ENCODE measurements around the gene MMD.

MMD gene

DNA sequence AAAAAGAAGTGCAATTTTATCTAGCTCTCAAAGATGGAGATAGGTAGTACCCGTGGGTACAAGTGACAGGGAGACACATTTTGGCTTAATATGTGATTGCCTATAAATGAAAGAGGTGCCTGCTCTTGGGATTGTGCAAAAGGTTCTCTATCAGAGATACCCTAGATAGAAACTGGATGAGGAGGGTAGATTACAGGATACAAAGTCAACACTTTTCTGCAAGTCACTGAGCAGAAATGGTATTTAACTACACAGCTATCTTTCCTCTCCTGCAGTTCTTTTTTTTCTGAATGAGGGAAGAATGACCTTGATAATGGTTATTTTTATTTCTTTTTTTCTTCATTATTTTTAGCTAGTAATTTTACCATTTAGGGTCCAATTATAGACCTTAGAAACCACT lies 67.6 kb downstream of the MMD start:
- TF ChIP-seq, protein P1, sequence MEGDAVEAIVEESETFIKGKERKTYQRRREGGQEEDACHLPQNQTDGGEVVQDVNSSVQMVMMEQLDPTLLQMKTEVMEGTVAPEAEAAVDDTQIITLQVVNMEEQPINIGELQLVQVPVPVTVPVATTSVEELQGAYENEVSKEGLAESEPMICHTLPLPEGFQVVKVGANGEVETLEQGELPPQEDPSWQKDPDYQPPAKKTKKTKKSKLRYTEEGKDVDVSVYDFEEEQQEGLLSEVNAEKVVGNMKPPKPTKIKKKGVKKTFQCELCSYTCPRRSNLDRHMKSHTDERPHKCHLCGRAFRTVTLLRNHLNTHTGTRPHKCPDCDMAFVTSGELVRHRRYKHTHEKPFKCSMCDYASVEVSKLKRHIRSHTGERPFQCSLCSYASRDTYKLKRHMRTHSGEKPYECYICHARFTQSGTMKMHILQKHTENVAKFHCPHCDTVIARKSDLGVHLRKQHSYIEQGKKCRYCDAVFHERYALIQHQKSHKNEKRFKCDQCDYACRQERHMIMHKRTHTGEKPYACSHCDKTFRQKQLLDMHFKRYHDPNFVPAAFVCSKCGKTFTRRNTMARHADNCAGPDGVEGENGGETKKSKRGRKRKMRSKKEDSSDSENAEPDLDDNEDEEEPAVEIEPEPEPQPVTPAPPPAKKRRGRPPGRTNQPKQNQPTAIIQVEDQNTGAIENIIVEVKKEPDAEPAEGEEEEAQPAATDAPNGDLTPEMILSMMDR (IDR thresholded peaks at IDR 0.05; ENCODE audit: borderline replicate concordance, control extremely low read depth, extremely low read depth, insufficient read depth, missing control alignments): no peak
- in situ Hi-C loops (cut with MboI; ENCODE audit: low sequenced_read_pairs, unreplicated experiment): loop anchor here (10.0 kb wide), 2 partner anchors 161 to 359 kb away; partner anchors contain the start of gene SMIM36
- no peak for DNase-seq (ENCODE audit: low spot score)

DNA sequence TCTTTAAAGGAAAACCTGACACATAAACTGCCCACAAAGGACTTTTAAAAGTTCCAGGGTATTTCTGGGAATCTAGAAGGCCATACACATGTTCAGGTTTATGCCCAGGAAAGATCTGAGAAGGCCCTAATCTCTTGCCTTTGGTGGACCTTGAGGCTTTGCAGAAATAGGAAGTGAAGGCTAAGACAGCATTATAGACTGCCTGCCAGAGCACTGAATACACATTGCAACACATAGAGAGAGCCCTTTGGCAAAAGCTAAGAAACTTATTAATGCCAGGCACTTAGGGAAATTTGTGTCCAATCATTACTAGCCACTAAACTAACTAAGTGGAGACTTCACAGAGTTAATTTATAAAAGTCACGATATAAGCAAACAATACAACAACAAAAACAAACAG lies 70.4 kb downstream of the MMD start:
- DNase-seq (ENCODE audit: low spot score): no peak
- TF ChIP-seq, protein P1 (IDR thresholded peaks at IDR 0.05; ENCODE audit: borderline replicate concordance, control extremely low read depth, extremely low read depth, insufficient read depth, missing control alignments): no peak
- in situ Hi-C loops (cut with MboI; ENCODE audit: low sequenced_read_pairs, unreplicated experiment): loop anchor here (10.0 kb wide), 2 partner anchors 164 to 356 kb away; partner anchors contain the start of gene SMIM36

DNA sequence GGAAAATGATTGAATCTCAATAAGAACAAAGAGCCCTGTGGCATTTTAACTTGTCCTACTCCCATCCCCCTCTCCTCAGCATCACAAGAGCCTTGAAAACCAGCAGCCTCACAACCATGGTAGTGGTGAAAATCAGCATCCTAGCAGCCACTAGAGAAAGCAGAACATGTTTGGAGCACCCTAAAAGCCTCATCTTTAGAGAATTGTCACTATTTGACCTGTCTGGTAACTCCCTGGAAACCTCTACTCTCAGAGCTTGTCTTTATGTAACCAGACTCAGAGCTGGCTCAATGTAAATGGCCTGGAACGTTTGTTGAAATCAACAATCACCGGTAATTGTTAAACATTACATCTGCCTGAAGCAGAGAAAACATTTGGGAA lies 70.8 kb downstream of the MMD start:
- TF ChIP-seq, protein P1 (IDR thresholded peaks at IDR 0.05; ENCODE audit: borderline replicate concordance, control extremely low read depth, extremely low read depth, insufficient read depth, missing control alignments): no peak
- in situ Hi-C loops (cut with MboI; ENCODE audit: low sequenced_read_pairs, unreplicated experiment): loop anchor here (10.0 kb wide), 2 partner anchors 164 to 356 kb away; partner anchors contain the start of gene SMIM36
- DNase-seq (ENCODE audit: low spot score): no peak

DNA sequence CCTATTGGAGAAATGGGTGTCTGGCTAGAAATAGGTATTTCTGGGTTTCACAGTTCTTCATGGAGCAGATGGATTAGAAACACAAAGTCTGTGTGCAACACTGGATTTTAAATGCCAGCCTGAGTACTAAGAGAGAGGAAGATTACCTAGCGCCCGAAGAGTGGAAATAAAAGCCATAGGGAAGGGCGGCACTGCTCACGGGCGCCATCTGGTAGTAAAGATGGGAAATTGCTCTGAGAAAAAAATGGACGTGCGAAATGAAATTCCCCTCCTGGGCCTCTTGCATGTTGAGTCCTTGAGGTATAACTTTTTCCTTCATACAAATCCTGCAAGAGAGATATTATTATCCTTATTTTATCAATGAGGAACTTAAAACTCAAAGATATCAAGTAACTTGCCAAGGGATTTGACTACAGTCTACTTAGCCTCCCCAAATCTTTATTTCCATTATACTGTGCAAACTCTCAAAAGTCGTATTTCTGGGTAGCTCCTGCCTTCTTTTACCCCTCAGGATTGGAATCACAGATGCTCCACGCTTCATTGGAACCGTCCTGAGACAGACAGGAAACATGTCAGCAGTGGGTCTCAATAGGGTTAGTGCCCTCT lies 72.8 kb downstream of the MMD start:
- in situ Hi-C loops (cut with MboI; ENCODE audit: low sequenced_read_pairs, unreplicated experiment): no loop called here
- peak; percentile 41 for DNase-seq (ENCODE audit: low spot score)
- TF ChIP-seq, protein P1 (IDR thresholded peaks at IDR 0.05; ENCODE audit: borderline replicate concordance, control extremely low read depth, extremely low read depth, insufficient read depth, missing control alignments): peak; percentile 71

DNA sequence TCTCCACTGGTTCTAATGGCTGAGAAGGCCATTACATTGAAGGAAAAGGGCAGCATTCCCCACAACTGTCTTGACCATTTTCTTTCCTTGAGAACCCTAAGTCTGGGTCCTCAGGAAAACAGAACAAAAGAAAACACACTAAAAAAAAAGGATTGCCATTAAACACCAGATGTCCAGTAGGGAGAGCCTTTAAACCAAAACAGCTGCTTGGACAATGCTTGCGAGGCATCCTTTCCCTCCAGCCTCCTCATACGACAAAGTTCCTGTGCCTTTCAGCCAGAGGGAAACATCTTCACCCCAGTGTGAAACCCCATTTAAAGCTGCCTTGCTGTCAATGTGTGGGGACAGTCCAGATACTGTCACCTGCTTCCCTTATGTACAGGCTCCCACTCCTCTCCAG lies 74.3 kb downstream of the MMD start:
- no peak for DNase-seq (ENCODE audit: low spot score)
- in situ Hi-C loops (cut with MboI; ENCODE audit: low sequenced_read_pairs, unreplicated experiment): no loop called here
- TF ChIP-seq, protein P1 (IDR thresholded peaks at IDR 0.05; ENCODE audit: borderline replicate concordance, control extremely low read depth, extremely low read depth, insufficient read depth, missing control alignments): no peak

DNA sequence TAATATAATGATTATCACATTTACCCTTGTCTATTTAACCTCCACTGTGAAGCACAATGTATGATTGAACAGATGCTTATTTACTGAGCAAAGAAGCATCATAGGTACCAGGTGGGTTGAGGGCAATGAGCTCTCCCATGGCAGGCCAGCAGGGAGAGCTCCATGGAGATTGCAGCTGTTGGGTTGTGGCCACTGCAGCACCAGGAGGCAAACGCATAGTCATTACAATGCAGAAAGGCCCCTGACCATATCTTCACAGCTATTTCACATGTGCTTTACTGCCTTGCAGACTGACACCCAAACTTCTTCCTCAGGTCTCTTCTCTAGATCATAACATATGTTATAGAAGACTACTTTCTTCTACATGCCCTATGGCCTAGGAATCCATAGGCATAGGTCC lies 75.0 kb downstream of the MMD start:
- in situ Hi-C loops (cut with MboI; ENCODE audit: low sequenced_read_pairs, unreplicated experiment): no loop called here
- no peak for DNase-seq (ENCODE audit: low spot score)
- TF ChIP-seq, protein P1 (IDR thresholded peaks at IDR 0.05; ENCODE audit: borderline replicate concordance, control extremely low read depth, extremely low read depth, insufficient read depth, missing control alignments): no peak

Data from GM13976 (cell line).